ENCODE results near the gene TRPM8. TPM values are rescaled to one million over a fixed set of nuclear protein-coding genes. Genes with fewer than 3 reads are reported as not detected.

TRPM8 gene
- total and polyA plus RNA-seq, 5 donors from 2014 or later: not detected

DNA sequence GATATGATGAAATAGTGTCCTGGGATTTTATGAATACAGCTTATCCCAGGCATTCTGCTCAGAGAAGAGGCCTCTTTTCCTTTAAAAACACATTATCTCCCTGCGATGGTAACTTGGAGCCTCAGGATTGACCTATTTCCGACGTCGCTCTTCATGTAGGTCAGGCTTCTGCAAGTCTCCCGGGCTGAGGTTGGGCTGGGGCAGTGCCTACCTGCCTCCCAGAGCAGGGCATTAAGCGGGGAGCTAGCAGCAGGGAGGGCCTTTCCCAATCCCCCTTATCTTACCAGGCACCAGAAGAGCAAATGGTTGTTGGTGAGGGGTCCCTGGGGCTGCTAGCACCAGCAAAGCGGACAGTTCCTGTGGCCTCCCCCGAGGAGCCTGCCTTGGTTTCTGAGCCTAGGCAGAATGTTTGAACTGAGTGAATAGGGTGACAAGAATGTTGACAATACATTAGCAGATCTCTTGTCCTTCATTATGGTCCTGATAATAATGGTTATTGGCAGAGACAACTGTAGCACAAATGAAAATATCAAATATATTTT is 60.2 kb downstream of the TRPM8 start:
- H3K9me3 Mint-ChIP-seq: no peaks in the 10 kb centered on the region
- peaks cover 0 to 7% (median 6%) of the 10 kb centered on the region in 4 donors for H3K4me1 Mint-ChIP-seq
- Histone ChIP-seq H3K9me3 (ENCODE audit: control insufficient read depth in 2 of 2, low read length in 2 of 2) (no peaks in the 10 kb centered on the region), H3K36me3 (ENCODE audit: control insufficient read depth, insufficient read depth, low read length) (no peaks in the 10 kb centered on the region), H3K4me1 (ENCODE audit: control insufficient read depth, insufficient read depth, low read length, poor library complexity, severe bottlenecking) (no peaks in the 10 kb centered on the region), H3K4me3 (ENCODE audit: low read depth, low read length) (no peak overlapping the region), H3K27me3 (ENCODE audit: control insufficient read depth, insufficient read depth, low read length) (no peaks in the 10 kb centered on the region), H3K27ac (ENCODE audit: insufficient read depth, low read length, poor library complexity, severe bottlenecking) (no peak overlapping the region)
- peaks cover 4% of the 10 kb centered on the region for H3K27me3 Mint-ChIP-seq
- H3K36me3 Mint-ChIP-seq: no peaks in the 10 kb centered on the region
- no peak overlapping the region for H3K4me3 Mint-ChIP-seq
- H3K27ac Mint-ChIP-seq: no peak overlapping the region
- no peak for DNase-seq
- no peak for ATAC-seq (ENCODE audit: low read depth in 2 of 2)

DNA sequence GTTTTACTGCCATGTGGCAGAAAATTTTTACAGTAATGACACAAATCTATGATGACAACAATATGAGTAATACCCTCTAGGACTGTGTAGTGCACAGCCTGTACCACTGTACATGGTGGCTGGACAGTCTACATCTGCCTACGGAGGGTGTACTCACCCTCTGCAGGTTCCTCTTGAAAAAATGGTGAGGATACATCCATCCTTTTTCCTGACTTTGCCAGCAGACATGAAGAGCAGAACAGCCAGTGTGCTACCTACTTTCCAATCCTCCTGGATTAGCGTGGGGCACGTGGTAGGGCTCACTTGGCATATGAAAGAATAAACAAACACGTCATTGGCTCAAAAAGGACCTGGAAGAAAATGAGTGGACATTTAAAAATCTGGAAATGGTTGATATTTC is 62.6 kb downstream of the TRPM8 start:
- Mint-ChIP-seq H3K27me3 (peaks cover 4% of the 10 kb centered on the region), H3K4me1 (peaks cover 0 to 7% (median 6%) of the 10 kb centered on the region in 4 donors), H3K27ac (no peak overlapping the region), H3K9me3 (no peaks in the 10 kb centered on the region), H3K4me3 (no peak overlapping the region), H3K36me3 (no peaks in the 10 kb centered on the region)
- H3K9me3 ChIP-seq (ENCODE audit: control insufficient read depth in 2 of 2, low read length in 2 of 2): no peaks in the 10 kb centered on the region
- DNase-seq (no peak), ATAC-seq (ENCODE audit: low read depth in 2 of 2) (no peak)
- no peak overlapping the region for H3K27ac ChIP-seq (ENCODE audit: insufficient read depth, low read length, poor library complexity, severe bottlenecking)
- no peaks in the 10 kb centered on the region for H3K4me1 ChIP-seq (ENCODE audit: control insufficient read depth, insufficient read depth, low read length, poor library complexity, severe bottlenecking)
- H3K27me3 ChIP-seq (ENCODE audit: control insufficient read depth, insufficient read depth, low read length): no peaks in the 10 kb centered on the region
- H3K4me3 ChIP-seq (ENCODE audit: low read depth, low read length): no peak overlapping the region
- no peaks in the 10 kb centered on the region for H3K36me3 ChIP-seq (ENCODE audit: control insufficient read depth, insufficient read depth, low read length)

DNA sequence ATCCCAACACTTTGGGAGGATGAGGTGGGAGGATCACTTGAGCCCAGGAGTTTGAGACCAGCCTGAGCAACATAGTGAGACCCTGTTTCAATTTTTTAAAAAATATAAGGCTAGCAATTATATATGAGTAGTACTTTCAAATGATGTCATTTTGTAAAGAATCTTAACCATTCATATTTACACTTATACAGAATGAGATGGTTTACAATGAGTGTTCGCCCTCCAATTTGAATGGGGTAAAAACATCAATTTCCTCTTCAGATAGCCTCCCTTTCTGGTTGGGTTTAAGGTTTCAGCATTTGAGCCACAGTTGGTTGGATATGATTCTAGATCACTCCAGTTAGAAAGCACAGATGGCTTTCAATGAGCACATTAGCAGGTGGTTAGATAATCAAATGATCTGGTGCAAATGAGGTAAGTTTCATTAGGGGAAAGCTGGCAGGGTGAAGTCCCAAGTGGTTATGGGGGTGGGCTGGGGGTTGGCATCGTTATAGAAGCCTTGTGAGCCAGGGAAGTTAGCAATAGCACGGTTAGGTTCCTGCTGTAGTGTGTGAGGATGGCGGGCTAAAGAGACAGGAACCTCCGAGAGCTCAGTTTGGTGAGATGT is 63.9 kb downstream of the TRPM8 start:
- Histone ChIP-seq H3K36me3 (ENCODE audit: control insufficient read depth, insufficient read depth, low read length) (no peaks in the 10 kb centered on the region), H3K27me3 (ENCODE audit: control insufficient read depth, insufficient read depth, low read length) (no peaks in the 10 kb centered on the region), H3K4me1 (ENCODE audit: control insufficient read depth, insufficient read depth, low read length, poor library complexity, severe bottlenecking) (no peaks in the 10 kb centered on the region), H3K27ac (ENCODE audit: insufficient read depth, low read length, poor library complexity, severe bottlenecking) (no peak overlapping the region), H3K4me3 (ENCODE audit: low read depth, low read length) (no peak overlapping the region), H3K9me3 (ENCODE audit: control insufficient read depth in 2 of 2, low read length in 2 of 2) (no peaks in the 10 kb centered on the region)
- DNase-seq (no peak), ATAC-seq (ENCODE audit: low read depth in 2 of 2) (no peak)
- H3K4me1 Mint-ChIP-seq: peaks cover 0 to 10% (median 6%) of the 10 kb centered on the region in 4 donors
- peaks cover 4% of the 10 kb centered on the region for H3K27me3 Mint-ChIP-seq
- H3K9me3 Mint-ChIP-seq: peaks cover 0 to 2% (median 0%) of the 10 kb centered on the region in 7 donors
- no peak overlapping the region for H3K27ac Mint-ChIP-seq
- H3K4me3 Mint-ChIP-seq: no peak overlapping the region
- H3K36me3 Mint-ChIP-seq: peaks cover 3% of the 10 kb centered on the region

DNA sequence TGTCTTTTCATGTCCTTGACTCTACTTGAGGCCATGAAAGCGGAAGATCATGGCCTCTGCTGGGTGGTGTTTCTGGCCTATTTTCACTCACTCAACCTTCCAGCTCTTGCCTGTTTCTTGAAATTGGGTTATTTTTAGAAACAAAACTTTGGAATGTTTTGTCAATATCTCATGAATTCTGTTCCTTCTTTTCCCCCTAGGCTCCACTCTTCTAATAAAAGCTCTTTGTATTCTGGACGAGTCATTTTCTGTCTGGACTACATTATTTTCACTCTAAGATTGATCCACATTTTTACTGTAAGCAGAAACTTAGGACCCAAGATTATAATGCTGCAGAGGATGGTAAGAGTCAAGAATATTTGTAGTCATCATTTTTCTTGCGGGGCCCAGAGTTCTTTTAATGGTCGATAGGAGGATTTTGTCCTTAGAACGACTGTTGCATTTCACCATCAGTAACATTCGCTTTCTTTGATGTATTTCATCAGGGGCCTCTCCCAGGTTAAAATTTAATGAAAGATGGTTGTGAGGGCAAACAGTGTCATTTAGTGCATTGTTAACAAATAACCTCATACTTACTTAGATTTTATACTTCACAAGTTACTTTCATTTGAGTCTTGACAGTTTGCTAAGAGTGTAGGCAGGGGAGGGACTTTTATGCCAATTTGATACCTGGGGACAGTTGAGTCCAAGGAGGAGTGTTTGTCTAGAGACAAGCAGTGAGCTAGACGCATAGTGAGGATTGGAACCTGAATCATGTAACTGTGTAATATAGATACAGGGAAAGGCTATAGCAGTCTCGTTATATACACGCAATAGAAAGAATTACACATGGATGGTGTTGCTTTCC is 64.6 kb downstream of the TRPM8 start:
- H3K9me3 ChIP-seq (ENCODE audit: control insufficient read depth in 2 of 2, low read length in 2 of 2): no peaks in the 10 kb centered on the region
- ATAC-seq (ENCODE audit: low read depth in 2 of 2) (no peak), DNase-seq (no peak)
- H3K4me1 Mint-ChIP-seq: peaks cover under 1 to 9% (median 3%) of the 10 kb centered on the region in 4 donors
- no peaks in the 10 kb centered on the region for H3K36me3 ChIP-seq (ENCODE audit: control insufficient read depth, insufficient read depth, low read length)
- H3K4me3 Mint-ChIP-seq: no peak overlapping the region
- no peak overlapping the region for H3K27ac Mint-ChIP-seq
- H3K27me3 Mint-ChIP-seq: peaks cover 4% of the 10 kb centered on the region
- H3K36me3 Mint-ChIP-seq: peaks cover 3% of the 10 kb centered on the region
- no peak overlapping the region for H3K4me3 ChIP-seq (ENCODE audit: low read depth, low read length)
- no peak overlapping the region for H3K27ac ChIP-seq (ENCODE audit: insufficient read depth, low read length, poor library complexity, severe bottlenecking)
- H3K9me3 Mint-ChIP-seq: peaks cover 0 to 2% (median 0%) of the 10 kb centered on the region in 7 donors
- no peaks in the 10 kb centered on the region for H3K27me3 ChIP-seq (ENCODE audit: control insufficient read depth, insufficient read depth, low read length)
- H3K4me1 ChIP-seq (ENCODE audit: control insufficient read depth, insufficient read depth, low read length, poor library complexity, severe bottlenecking): no peaks in the 10 kb centered on the region

DNA sequence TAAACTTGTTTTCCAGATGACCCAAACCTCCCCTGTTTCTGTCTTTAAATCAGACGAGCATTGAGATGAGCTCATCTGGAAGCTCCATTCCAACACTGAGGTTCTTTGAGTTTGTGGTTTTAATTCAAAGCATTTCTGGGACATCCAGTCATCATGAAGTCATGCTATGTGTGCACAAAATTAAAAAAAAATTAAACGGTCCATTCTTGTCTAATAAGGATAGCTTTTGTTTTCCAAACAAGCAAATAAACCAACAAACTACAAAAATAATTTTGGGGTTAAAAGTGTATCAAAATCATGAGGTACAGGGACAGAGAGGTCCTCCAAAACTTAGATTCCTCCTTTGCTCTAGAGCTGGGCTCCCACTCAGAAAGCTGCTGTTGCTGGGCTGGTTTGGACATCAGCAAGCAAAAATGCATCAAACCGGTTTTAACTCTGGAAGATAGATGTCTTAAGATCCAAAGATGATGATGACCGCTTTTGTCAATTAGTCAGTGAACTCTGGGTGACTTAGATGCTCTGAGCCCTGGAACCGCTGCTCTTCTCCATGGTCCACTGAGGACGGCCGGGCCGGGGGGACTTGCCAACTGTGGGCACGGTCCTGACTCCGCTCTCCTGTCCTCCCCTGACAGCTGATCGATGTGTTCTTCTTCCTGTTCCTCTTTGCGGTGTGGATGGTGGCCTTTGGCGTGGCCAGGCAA is 65.4 kb downstream of the TRPM8 start:
- DNase-seq (no peak), ATAC-seq (ENCODE audit: low read depth in 2 of 2) (no peak)
- Histone ChIP-seq H3K9me3 (ENCODE audit: control insufficient read depth in 2 of 2, low read length in 2 of 2) (no peaks in the 10 kb centered on the region), H3K27me3 (ENCODE audit: control insufficient read depth, insufficient read depth, low read length) (no peaks in the 10 kb centered on the region), H3K27ac (ENCODE audit: insufficient read depth, low read length, poor library complexity, severe bottlenecking) (no peak overlapping the region), H3K4me3 (ENCODE audit: low read depth, low read length) (no peak overlapping the region), H3K36me3 (ENCODE audit: control insufficient read depth, insufficient read depth, low read length) (no peaks in the 10 kb centered on the region), H3K4me1 (ENCODE audit: control insufficient read depth, insufficient read depth, low read length, poor library complexity, severe bottlenecking) (no peaks in the 10 kb centered on the region)
- no peak overlapping the region for H3K4me3 Mint-ChIP-seq
- peaks cover 3% of the 10 kb centered on the region for H3K36me3 Mint-ChIP-seq
- H3K27ac Mint-ChIP-seq: no peak overlapping the region
- H3K4me1 Mint-ChIP-seq: peaks cover 0 to 7% (median 3%) of the 10 kb centered on the region in 4 donors
- H3K27me3 Mint-ChIP-seq: peaks cover 4% of the 10 kb centered on the region
- H3K9me3 Mint-ChIP-seq: peaks cover 0 to 2% (median 0%) of the 10 kb centered on the region in 7 donors

DNA sequence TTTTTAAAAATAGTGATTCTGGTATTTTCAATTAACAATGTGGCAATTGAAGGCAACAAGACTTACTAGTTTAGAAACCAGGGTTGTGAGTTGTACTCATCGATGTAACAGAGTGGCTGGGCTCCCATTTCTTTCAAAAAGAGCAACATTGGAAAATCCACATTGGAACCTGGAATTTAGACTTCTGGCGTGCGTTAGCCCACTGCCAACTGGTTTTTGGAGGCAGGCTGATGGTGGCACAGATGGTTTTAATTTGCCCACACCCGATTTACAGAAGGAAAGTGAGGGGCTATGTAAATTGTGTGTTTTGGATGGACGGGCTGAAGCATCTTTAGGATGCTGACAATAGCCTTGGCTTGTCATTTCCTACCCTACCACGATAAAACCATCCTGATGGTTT is 66.3 kb downstream of the TRPM8 start:
- Histone ChIP-seq H3K9me3 (ENCODE audit: control insufficient read depth in 2 of 2, low read length in 2 of 2) (no peaks in the 10 kb centered on the region), H3K27me3 (ENCODE audit: control insufficient read depth, insufficient read depth, low read length) (no peaks in the 10 kb centered on the region), H3K4me1 (ENCODE audit: control insufficient read depth, insufficient read depth, low read length, poor library complexity, severe bottlenecking) (no peaks in the 10 kb centered on the region), H3K36me3 (ENCODE audit: control insufficient read depth, insufficient read depth, low read length) (no peaks in the 10 kb centered on the region), H3K4me3 (ENCODE audit: low read depth, low read length) (no peak overlapping the region), H3K27ac (ENCODE audit: insufficient read depth, low read length, poor library complexity, severe bottlenecking) (no peak overlapping the region)
- ATAC-seq (ENCODE audit: low read depth in 2 of 2) (no peak), DNase-seq (no peak)
- Mint-ChIP-seq H3K27me3 (peaks cover under 1% of the 10 kb centered on the region), H3K36me3 (peaks cover 4% of the 10 kb centered on the region), H3K4me1 (peaks cover under 1 to 9% (median 4%) of the 10 kb centered on the region in 4 donors), H3K9me3 (peaks cover 0 to 8% (median 0%) of the 10 kb centered on the region in 7 donors), H3K4me3 (no peak overlapping the region), H3K27ac (peak overlapping the region in 1 of 3 donors; percentile 16)

DNA sequence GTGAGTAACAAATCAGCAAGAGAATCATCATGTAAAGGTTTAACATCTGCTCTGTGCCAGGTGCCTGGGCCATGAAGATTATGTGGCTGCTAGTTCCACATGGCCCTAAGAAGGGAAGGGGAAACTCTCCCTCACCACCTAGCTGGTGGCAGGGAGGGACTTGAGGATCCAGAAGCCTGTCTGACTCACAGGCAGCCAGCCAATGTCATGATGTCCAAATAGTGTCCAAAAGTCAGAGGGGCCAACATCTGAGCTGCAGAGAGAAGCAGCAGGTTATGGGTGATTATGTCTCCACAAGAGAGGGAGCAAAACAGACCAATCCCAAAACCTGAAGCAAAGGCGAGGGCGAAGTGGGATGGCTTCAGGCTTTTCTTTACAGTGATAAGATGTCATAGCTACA is 71.4 kb downstream of the TRPM8 start:
- Mint-ChIP-seq H3K4me1 (peaks cover 26 to 47% (median 33%) of the 10 kb centered on the region in 4 donors), H3K4me3 (peak overlapping the region in 1 of 4 donors; percentile 22), H3K9me3 (peaks cover 0 to 19% (median 2%) of the 10 kb centered on the region in 7 donors), H3K36me3 (peaks cover 9% of the 10 kb centered on the region), H3K27ac (peak overlapping the region in 2 of 3 donors; percentile 32 to 59), H3K27me3 (peaks cover 4% of the 10 kb centered on the region)
- DNase-seq (no peak), ATAC-seq (ENCODE audit: low read depth in 2 of 2) (no peak)
- Histone ChIP-seq H3K4me1 (ENCODE audit: control insufficient read depth, insufficient read depth, low read length, poor library complexity, severe bottlenecking) (peaks cover 25% of the 10 kb centered on the region), H3K4me3 (ENCODE audit: low read depth, low read length) (no peak overlapping the region), H3K27me3 (ENCODE audit: control insufficient read depth, insufficient read depth, low read length) (no peaks in the 10 kb centered on the region), H3K36me3 (ENCODE audit: control insufficient read depth, insufficient read depth, low read length) (no peaks in the 10 kb centered on the region), H3K9me3 (ENCODE audit: control insufficient read depth in 2 of 2, low read length in 2 of 2) (peaks cover 0 to 5% of the 10 kb centered on the region in 2 experiments), H3K27ac (ENCODE audit: insufficient read depth, low read length, poor library complexity, severe bottlenecking) (no peak overlapping the region)

Data from CD4-positive, CD25-positive, alpha-beta regulatory T cell (primary cell).